HEK293T (cell line): ENCODE data around the gene NUDT7.

Experiments used
- CTCF ChIA-PET: fragments of 350-600 bp; formaldehyde crosslinking; extraction: SDS; loops from one replicate; lab custom pipeline; 2021; ENCODE audit warnings: antibody characterized with exemption, inconsistent platforms; lab: Yijun Ruan, JAX
- POLR2A ChIA-PET: fragments of 350-600 bp; formaldehyde crosslinking; extraction: SDS; loops from one replicate; lab custom pipeline; 2020; ENCODE audit warnings: antibody characterized with exemption, inconsistent platforms; lab: Yijun Ruan, JAX
- DNase-seq: peaks from one replicate; pipeline ENCODE4 v3.0.0; 2012; ENCODE audit warnings: mixed read lengths; ENCODE audit errors: extremely low spot score
- ARNT ChIP-seq: fragments of 450-650 bp; IDR thresholded peaks from 2 replicates; pipeline ENCODE4 v1.6.1; 2017; ENCODE audit warnings: mild to moderate bottlenecking
- BHLHE40 ChIP-seq: fragments of 450-650 bp; IDR thresholded peaks from 2 replicates; pipeline ENCODE4 v1.6.1; 2016; ENCODE audit warnings: mild to moderate bottlenecking, moderate library complexity, borderline replicate concordance
- CTBP1 ChIP-seq: fragments of 450-650 bp; IDR thresholded peaks from 2 replicates; pipeline ENCODE4 v1.6.1; 2016; ENCODE audit warnings: borderline replicate concordance
- ELF4 ChIP-seq: fragments of 450-650 bp; IDR thresholded peaks from 2 replicates; pipeline ENCODE4 v1.6.1; 2017; ENCODE audit warnings: antibody characterized with exemption
- FOXA1 ChIP-seq: fragments of 450-650 bp; IDR thresholded peaks from 2 replicates; pipeline ENCODE4 v1.6.1; 2016; ENCODE audit warnings: mild to moderate bottlenecking
- FOXK2 ChIP-seq: fragments of 450-650 bp; IDR thresholded peaks from 2 replicates; pipeline ENCODE4 v1.6.1; 2016; ENCODE audit warnings: mild to moderate bottlenecking
- FOXM1 ChIP-seq: fragments of 450-650 bp; IDR thresholded peaks from 2 replicates; pipeline ENCODE4 v1.6.1; 2017; ENCODE audit warnings: mild to moderate bottlenecking, borderline replicate concordance
- HDGF ChIP-seq: fragments of 450-650 bp; IDR thresholded peaks from 2 replicates; pipeline ENCODE4 v1.6.1; 2017; ENCODE audit warnings: antibody characterized with exemption, borderline replicate concordance
- L3MBTL2 ChIP-seq: fragments of 450-650 bp; conservative IDR thresholded peaks from 2 replicates; pipeline ENCODE4 v1.6.1; 2016; ENCODE audit warnings: mild to moderate bottlenecking
- LEF1 ChIP-seq: fragments of 450-650 bp; IDR thresholded peaks from 2 replicates; pipeline ENCODE4 v1.6.1; 2017; ENCODE audit warnings: mild to moderate bottlenecking, borderline replicate concordance
- NFRKB ChIP-seq: fragments of 450-650 bp; IDR thresholded peaks from 2 replicates; pipeline ENCODE4 v1.6.1; 2016; ENCODE audit warnings: mild to moderate bottlenecking, moderate library complexity
- SP1 ChIP-seq: fragments of 450-650 bp; IDR thresholded peaks from 2 replicates; pipeline ENCODE4 v1.6.1; 2017
- SUZ12 ChIP-seq: fragments of 450-650 bp; IDR thresholded peaks from 2 replicates; pipeline ENCODE4 v1.6.1; 2016; ENCODE audit warnings: mild to moderate bottlenecking
- TARDBP ChIP-seq: fragments of 450-650 bp; IDR thresholded peaks from 2 replicates; pipeline ENCODE4 v1.6.1; 2016
- ZNF384 ChIP-seq: fragments of 450-650 bp; IDR thresholded peaks from 2 replicates; pipeline ENCODE4 v1.6.1; 2016
- TF ChIP-seq, protein P1 (sequence below): fragments of 450-650 bp; IDR thresholded peaks from 2 replicates; pipeline ENCODE4 v1.6.1; 2016

The NUDT7 gene

DNA sequence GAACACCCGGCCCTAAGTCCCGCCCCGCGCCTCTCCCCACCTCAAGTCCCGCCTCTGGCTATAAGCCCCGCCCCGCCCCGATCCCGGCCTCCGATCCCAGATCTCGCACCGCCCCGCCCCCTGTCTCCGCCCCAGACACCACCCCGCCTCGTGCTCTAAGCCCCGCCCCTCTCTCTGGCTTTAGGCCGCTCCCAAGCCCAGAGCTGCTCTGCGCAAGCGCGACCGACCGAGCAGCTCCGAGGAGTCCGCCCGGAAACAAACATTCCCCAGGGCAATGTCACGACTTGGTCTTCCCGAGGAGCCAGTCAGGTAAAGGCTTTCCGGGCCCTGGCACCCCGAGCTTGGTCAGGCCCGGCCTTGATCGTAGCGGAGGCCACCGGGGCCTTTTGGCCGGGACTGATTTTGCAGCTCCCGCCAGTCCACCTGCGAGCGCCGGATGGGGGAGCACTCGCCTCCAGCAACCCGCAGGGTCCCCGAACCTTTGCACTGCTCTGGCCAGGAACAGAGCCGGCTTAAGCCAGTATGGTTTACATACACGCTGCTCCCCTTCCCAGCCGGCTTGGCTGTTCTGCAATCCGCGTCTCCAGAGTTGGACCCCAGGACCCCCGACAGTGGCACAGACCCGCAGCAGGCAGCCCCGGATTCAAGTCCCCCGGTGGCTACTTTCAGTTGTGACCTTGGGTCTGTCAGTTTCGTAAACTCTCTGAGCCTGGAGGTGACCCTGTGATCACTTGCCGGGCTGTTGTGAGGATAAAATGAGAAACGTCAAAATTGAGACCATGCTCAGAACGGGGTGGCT lies at the start of gene NUDT7:
Gene NUDT7 (plus strand): TSS at position 206 of the 799 bp plus-strand sequence. CDS start 69 bp downstream, at position 275.
- DNase-seq: peak; percentile 99
- ChIA-PET CTCF (interaction anchor here (1.0 kb wide), 1 partner anchor 280 kb away, joined by 3 read pairs; no protein-coding TSS in a partner anchor), POLR2A (interaction anchor here (0.6 to 1.7 kb wide), 5 partner anchors 10 to 79 kb away, joined by 3 to 8 read pairs (median 3); no protein-coding TSS in a partner anchor)
- no peak for TF ChIP-seq LEF1
- TF ChIP-seq FOXK2: no peak
- TF ChIP-seq BHLHE40: no peak
- TF ChIP-seq L3MBTL2: no peak
- TF ChIP-seq HDGF: no peak
- no peak for TF ChIP-seq FOXM1
- no peak for TF ChIP-seq ARNT
- no peak for TF ChIP-seq TARDBP
- TF ChIP-seq, protein P1, sequence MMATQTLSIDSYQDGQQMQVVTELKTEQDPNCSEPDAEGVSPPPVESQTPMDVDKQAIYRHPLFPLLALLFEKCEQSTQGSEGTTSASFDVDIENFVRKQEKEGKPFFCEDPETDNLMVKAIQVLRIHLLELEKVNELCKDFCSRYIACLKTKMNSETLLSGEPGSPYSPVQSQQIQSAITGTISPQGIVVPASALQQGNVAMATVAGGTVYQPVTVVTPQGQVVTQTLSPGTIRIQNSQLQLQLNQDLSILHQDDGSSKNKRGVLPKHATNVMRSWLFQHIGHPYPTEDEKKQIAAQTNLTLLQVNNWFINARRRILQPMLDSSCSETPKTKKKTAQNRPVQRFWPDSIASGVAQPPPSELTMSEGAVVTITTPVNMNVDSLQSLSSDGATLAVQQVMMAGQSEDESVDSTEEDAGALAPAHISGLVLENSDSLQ: no peak
- no peak for TF ChIP-seq ELF4
- no peak for TF ChIP-seq SP1
- TF ChIP-seq ZNF384: no peak
- TF ChIP-seq SUZ12: no peak

DNA sequence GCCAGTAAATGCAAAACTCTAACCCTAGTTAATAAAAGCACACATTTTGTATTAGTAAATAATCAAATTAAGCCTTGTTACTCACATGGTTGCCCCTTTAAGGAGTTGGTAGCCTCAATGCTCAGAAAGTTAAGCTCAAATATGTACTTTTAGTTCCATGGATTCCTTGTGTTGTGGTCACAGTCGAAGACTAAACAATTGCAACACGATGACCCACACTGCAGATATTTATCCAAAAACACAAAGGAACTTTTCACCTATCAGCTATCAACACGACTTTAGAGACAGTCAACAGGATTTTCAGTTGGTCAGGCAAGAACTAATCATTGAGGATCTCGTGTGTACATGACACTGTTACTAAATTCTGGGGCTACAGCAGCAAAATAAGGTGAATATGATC lies 47.4 kb upstream of the NUDT7 start:
- CTCF ChIA-PET: interaction anchor here (1.4 kb wide), 1 partner anchor 328 kb away, joined by 7 read pairs; no protein-coding TSS in a partner anchor

DNA sequence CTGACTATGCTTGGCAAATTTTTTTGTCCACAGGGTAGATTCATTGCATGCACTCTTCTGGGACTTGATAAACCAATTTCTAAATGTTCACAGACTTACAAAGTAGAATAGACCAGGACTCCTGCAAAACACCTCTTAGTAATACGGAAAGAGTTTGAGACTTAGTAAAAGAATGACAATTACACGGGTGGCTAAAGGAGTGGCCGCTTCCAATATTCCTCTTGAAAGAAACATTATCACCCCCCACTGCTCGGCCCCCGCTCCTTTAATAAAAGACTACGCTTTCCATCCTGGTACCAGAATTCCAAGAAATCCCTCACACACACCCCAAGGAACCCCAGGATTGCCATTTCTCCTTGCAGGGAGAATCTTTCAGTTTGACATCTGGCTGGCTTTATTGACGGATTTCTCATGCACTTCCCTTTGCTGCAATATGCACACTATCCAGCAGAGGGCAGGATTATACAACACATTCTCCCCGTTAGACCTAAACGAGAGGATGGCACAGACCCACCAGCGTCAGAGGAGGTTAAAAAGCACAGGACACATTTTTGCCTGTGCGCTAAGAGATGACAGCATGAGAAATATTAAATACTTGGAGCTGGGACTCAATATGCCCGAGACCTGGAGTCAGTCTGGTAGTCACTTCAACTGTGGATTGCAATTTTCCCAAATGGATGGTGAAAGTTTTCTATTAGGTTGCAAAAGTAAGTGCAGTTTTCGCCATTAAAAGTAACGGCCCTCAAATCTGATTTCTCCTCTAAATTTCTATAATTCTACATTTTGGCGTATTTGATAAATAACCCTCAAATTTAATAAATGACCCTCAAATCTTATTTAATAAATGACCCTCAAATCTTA lies 46.6 kb upstream of the NUDT7 start:
- POLR2A ChIA-PET: no interaction called here
- no peak for TF ChIP-seq ELF4
- TF ChIP-seq SP1: no peak
- no peak for TF ChIP-seq FOXA1
- no peak for TF ChIP-seq ARNT
- TF ChIP-seq, protein P1: no peak
- no peak for TF ChIP-seq FOXK2
- no peak for TF ChIP-seq NFRKB
- peak; percentile 73 for DNase-seq
- CTCF ChIA-PET: interaction anchor here (1.4 kb wide), 1 partner anchor 327 kb away, joined by 7 read pairs; no protein-coding TSS in a partner anchor

More for the DNA sequence above, 47.4 kb upstream of the NUDT7 start:
- TF ChIP-seq ELF4 (no peak), CTBP1 (no peak), SUZ12 (no peak), ZNF384 (no peak), BHLHE40 (no peak), SP1 (no peak), NFRKB (no peak), FOXM1 (no peak)
- TF ChIP-seq, protein P1: no peak
- no peak for DNase-seq
- POLR2A ChIA-PET: no interaction called here

DNA sequence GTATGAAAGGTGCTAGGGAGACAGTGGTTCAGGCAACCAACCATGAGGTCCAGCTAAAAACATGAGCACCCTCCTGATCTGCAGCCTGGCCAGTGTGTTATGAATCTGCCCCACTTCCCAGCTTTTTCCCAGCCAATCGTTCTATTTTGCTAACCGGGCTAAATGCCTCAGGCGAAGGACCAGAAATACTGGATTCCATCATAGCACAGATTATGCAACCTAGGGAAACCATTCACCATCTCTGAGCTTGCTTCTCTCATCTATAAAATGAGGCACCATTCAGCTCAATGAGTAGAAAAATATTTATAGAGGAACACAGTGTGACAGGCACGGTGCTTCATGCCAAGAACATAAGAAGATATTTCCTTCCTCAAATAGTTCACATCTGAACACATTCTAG lies 45.2 kb upstream of the NUDT7 start:
- no peak for DNase-seq
- CTCF ChIA-PET: interaction anchor here (0.6 to 0.7 kb wide), 3 partner anchors 22 to 282 kb away, joined by 3 read pairs; no protein-coding TSS in a partner anchor
- TF ChIP-seq FOXK2: no peak
- no peak for TF ChIP-seq SP1
- TF ChIP-seq L3MBTL2: no peak
- no peak for TF ChIP-seq TARDBP
- TF ChIP-seq NFRKB: no peak
- no peak for TF ChIP-seq FOXM1
- no peak for TF ChIP-seq HDGF
- TF ChIP-seq, protein P1: no peak
- TF ChIP-seq ARNT: no peak
- no peak for TF ChIP-seq CTBP1
- no peak for TF ChIP-seq ZNF384
- no peak for TF ChIP-seq LEF1
- no peak for TF ChIP-seq FOXA1
- no peak for TF ChIP-seq ELF4
- TF ChIP-seq SUZ12: no peak
- no peak for TF ChIP-seq BHLHE40
- POLR2A ChIA-PET: no interaction called here

DNA sequence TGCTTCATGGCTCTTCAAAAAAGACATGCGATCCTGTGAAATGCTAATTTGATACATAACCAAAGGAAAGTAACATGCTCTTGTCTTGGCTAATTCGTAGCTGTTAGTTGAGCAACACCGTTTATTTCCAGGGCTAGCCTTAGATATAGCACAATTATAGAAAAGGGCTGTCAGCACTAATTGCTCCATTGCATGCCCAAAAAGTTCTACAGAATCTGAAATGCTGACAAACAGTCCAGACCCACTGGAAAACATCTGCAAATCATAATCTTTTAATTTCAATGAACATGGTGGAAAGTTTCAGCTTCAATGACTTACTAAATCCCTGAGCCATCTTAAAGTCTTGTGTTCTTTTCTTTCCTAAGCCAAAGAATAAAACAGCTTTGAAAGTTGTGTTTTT lies 42.9 kb upstream of the NUDT7 start:
- CTCF ChIA-PET: no interaction called here
- no peak for DNase-seq
- TF ChIP-seq ZNF384 (no peak), LEF1 (no peak), ELF4 (no peak), L3MBTL2 (no peak), FOXA1 (no peak)
- TF ChIP-seq, protein P1: no peak
- POLR2A ChIA-PET: no interaction called here
